RCC 7860 (cell line): ENCODE results near the gene SHANK2.

ENCODE experiments used
- DNase-seq: peaks from one replicate; pipeline ENCODE4 v3.0.0-alpha.2; 2015; ENCODE audit warnings: low spot score
- FAIRE-seq: peaks from 2 replicates; lab custom pipeline; 2012; peaks lifted over from hg19 to GRCh38; lab: Jason Lieb, UNC

SHANK2 gene

GRCh38 chr11:71252269-71252769 lies at the start of gene SHANK2:
Gene SHANK2, minus strand, starts transcription at chr11:71252577. Its CDS starts 105,251 bp downstream, at chr11:71147326.
- FAIRE-seq (no peak), DNase-seq (no peak)

- FAIRE-seq (no peak), DNase-seq (no peak)
These were observed 49.6 kb upstream of the SHANK2 start for GRCh38 chr11:71301858-71302533.

- FAIRE-seq (no peak), DNase-seq (no peak)
These were observed 48.9 kb upstream of the SHANK2 start for GRCh38 chr11:71301046-71301857.

- no peak for FAIRE-seq
- no peak for DNase-seq
These were observed 47.8 kb upstream of the SHANK2 start for GRCh38 chr11:71300187-71300586.

GRCh38 chr11:71298761-71299181 lies 46.4 kb upstream of the SHANK2 start:
- no peak for DNase-seq
- no peak for FAIRE-seq

GRCh38 chr11:71298016-71298550 lies 45.7 kb upstream of the SHANK2 start:
- FAIRE-seq (no peak), DNase-seq (no peak)

GRCh38 chr11:71294846-71295600 lies 42.6 kb upstream of the SHANK2 start:
- no peak for DNase-seq
- FAIRE-seq, result no peak

GRCh38 chr11:71293961-71294782 lies 41.8 kb upstream of the SHANK2 start:
- FAIRE-seq (no peak), DNase-seq (no peak)

GRCh38 chr11:71286701-71287643 lies 34.6 kb upstream of the SHANK2 start:
- FAIRE-seq, result peak; percentile 97
- peak; percentile 94 for DNase-seq

- FAIRE-seq (no peak), DNase-seq (no peak)
These were observed 32.7 kb upstream of the SHANK2 start for GRCh38 chr11:71285111-71285510.

- no peak for DNase-seq
- FAIRE-seq, result no peak
These were observed 32.2 kb upstream of the SHANK2 start for GRCh38 chr11:71284525-71285092.

- no peak for DNase-seq
- no peak for FAIRE-seq
These were observed 31.6 kb upstream of the SHANK2 start for GRCh38 chr11:71283971-71284441.

- FAIRE-seq (no peak), DNase-seq (no peak)
These were observed 30.4 kb upstream of the SHANK2 start for GRCh38 chr11:71282581-71283351.

- DNase-seq, result no peak
These were observed 29.5 kb upstream of the SHANK2 start for GRCh38 chr11:71281831-71282230.

GRCh38 chr11:71281204-71281603 lies 28.8 kb upstream of the SHANK2 start:
- FAIRE-seq (no peak), DNase-seq (no peak)

More at GRCh38 chr11:71281831-71282230, 29.5 kb upstream of the SHANK2 start:
- no peak for FAIRE-seq

- FAIRE-seq, result no peak
- DNase-seq, result no peak
These were observed 27.7 kb upstream of the SHANK2 start for GRCh38 chr11:71279916-71280645.

- FAIRE-seq (no peak), DNase-seq (no peak)
These were observed 19.8 kb upstream of the SHANK2 start for GRCh38 chr11:71272161-71272560.
